GM20000 (cell line): ENCODE measurements around the gene PTX4.

ENCODE experiments used
- DNase-seq: peaks from one replicate; pipeline ENCODE4 v3.0.0; 2012; ENCODE audit warnings: low spot score
- TF ChIP-seq, protein P1 (sequence below): IDR thresholded peaks from 2 replicates; pipeline ENCODE4 v1.5.1; 2012; ENCODE audit warnings: mild to moderate bottlenecking, control low read depth; ENCODE audit errors: extremely low read depth, missing control alignments

PTX4 gene

DNA sequence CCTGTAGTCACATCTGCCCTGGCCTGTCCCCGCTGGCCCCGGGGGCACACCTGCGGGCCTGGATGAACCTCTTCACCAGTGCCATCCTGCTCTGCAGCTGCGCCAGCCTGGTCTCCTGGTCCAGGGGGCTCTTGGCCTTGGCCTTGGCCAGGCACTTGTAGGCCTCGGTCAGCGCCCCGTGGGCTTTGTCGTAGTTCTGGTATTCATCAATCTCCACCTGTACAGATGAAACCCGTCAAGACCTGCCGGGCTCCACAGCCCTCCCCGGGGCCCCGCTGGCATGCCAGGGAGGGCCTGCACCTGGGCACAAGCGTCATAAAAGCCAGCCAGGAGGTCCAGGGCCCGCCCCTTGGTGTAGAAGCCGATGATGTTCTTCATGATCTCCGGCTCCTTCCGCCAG is 31.1 kb upstream of the PTX4 start:
- no peak for DNase-seq
- TF ChIP-seq, protein P1, sequence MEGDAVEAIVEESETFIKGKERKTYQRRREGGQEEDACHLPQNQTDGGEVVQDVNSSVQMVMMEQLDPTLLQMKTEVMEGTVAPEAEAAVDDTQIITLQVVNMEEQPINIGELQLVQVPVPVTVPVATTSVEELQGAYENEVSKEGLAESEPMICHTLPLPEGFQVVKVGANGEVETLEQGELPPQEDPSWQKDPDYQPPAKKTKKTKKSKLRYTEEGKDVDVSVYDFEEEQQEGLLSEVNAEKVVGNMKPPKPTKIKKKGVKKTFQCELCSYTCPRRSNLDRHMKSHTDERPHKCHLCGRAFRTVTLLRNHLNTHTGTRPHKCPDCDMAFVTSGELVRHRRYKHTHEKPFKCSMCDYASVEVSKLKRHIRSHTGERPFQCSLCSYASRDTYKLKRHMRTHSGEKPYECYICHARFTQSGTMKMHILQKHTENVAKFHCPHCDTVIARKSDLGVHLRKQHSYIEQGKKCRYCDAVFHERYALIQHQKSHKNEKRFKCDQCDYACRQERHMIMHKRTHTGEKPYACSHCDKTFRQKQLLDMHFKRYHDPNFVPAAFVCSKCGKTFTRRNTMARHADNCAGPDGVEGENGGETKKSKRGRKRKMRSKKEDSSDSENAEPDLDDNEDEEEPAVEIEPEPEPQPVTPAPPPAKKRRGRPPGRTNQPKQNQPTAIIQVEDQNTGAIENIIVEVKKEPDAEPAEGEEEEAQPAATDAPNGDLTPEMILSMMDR: no peak

DNA sequence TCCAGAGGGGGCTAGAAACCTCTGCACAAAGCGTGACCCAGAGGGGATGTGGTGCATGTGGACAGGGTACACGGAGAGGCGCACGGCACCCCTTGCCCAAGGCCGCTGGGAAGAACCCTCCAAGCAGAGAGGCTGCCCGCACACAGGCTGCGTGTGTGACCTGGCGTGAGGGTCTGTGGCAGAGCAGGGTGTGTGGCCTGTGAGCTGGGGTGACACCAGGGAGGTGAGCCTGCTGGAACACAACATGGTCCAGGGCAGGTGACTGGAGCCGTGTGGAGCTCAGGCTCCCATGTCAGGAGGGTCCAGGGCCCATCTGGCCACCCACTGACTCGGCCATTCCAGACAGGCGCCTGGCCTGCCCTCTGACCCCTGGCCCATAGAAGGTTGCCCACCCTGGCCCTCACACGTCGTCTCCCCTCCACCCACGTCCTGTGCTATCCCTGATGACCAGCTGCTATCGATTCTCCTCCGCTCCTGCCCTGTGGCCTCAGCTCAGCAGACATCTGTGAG is 29.9 kb upstream of the PTX4 start:
- no peak for DNase-seq
- TF ChIP-seq, protein P1: no peak

DNA sequence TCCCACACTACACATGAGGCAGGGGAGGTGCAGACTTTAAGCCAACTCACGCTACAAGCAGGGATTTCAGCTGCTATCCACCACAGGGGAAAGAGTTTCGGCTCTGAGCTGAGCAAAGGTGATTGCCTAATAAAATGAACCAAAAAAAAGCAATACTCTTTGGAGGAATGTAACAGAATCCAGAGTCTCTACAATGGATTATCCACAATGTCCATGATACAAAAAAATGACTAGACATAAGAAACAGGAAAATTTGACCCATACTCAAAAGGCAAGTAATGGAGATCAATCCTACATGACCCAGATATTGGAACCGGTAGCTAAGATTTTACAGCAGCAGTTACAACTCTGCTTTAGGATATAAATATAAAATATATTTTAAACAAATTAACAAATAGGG is 25.8 kb upstream of the PTX4 start:
- DNase-seq: no peak
- TF ChIP-seq, protein P1: no peak

DNA sequence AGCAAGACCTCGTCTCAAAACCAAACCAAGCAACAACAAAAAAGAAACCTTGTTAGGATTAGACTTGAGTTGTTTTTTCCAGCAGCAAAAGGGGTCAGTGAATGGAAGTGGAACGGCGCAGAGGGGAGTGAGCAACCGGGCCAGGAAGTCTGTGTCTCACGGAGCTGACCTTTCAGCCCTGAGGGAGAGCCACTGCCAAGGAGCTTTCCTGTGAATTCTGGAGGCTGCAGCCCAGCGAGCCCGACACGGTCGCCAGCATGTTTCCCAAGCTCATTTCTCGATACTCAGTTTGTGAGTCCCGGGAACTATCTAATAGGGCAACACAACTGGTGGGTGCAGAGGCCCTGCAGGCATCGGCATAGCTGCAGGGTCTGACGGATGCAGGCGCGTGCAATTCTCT is 24.0 kb upstream of the PTX4 start:
- no peak for DNase-seq
- TF ChIP-seq, protein P1: no peak

DNA sequence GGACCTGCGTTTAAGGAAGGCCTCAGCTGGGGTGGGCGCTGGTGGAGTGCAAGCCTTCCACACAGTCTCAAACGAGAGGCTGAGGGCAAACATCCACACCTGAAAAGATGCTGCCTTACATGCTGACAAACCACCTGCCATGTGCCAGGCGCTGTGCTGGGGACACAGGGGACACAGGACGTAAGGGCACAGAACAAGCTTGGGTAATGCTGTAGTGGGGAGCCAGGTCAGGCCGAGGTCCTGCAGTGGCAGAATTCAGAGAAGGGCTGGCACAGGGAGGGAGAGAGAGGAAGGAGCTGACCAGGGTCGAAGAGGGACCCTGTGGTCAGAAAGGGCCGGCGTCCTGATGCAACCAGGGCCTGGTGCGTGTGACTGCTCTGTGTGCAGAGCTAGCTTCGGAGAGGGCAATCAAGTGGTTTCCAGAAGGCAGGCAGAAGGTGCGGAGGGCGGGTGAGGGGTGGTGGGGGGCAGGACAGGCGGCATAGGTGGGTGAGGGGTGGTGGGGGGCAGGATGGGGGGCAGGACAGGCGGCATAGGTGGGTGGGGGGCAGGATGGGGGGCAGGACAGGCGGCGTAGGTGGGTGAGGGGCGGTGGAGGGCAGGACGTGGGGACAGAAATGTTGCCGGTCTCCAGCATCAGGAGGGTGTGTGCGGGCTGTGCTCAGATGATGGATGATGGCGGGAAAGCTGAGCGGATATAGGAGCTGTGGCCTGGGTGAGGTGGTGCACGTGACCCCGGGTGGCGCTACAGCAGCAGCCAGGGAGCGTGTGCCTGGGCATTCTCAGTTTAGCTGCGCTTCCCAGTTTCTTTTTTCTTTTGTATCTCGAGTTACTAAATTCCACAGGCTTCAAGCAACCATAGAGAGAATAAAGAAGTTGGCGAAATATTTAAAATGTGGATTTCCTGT is 23.2 kb upstream of the PTX4 start:
- TF ChIP-seq, protein P1: no peak
- no peak for DNase-seq

DNA sequence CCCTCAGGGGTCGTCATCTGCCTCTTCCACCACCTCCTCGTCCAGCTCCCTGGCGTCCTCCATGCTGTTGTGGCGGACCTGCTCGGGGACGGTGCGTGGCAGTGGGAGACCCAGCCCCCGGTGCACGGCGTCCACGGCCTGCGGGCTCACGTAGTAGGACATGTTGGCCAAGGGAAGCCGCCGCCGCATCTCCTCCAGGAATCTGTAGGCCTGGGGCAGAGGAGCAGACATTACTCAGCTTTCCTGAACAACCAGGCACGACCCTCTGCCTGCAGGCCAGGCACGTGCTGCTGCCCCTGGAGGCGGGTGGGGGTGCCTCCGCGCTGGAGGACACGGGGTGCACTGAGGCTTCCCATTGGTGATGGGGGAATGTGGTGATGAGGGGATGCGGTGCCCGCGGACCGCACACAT is 22.2 kb upstream of the PTX4 start:
- TF ChIP-seq, protein P1: no peak
- DNase-seq: no peak

DNA sequence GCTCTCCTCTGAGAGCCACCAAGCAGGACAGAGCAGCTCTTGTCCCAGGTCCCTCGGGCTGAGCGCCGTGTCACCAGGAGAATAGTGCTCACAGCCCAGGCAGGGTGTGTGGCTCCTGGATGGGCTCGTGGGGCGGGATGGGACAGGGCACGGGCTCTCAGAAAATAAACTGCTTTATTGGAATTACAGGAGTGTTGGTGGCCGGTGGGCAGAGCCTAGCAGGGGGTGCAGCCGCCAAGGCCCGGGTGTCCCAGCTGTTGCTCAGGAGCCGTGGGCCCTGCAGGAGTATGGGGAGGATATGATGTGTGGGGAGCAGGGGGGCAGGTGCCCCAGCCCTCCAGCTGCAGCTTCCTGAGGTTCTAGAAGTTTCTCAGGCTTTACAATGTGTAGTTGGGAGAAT is 21.5 kb upstream of the PTX4 start:
- DNase-seq: no peak
- TF ChIP-seq, protein P1: no peak
